ENCODE data around the gene MMS19.

Gene MMS19

DNA sequence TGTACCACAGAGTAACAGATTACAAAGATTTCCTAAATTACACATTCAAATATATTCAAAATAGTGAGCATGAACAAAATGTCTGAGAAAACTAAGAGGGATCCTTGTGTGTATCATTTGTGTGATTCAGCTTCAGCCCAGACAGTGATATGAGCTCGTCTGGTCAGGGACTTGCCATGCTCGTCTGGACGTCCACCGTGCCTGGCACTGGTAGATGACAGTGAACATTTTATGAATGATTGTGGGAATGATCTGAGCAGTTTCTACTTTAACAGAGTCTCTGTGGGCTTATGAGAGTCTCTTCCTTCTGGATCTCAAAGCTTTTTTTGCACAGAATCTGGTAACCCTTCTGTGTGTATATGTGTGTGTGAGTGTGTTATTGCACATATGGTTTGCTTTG, 40.2 kb upstream of the MMS19 start:
- no peak overlapping the region for H3K4me2 ChIP-seq (ENCODE audit: low read length)

GRCh38 chr10:97537186-97537869, 39.1 kb upstream of the MMS19 start:
- TF ChIP-seq, protein P1, sequence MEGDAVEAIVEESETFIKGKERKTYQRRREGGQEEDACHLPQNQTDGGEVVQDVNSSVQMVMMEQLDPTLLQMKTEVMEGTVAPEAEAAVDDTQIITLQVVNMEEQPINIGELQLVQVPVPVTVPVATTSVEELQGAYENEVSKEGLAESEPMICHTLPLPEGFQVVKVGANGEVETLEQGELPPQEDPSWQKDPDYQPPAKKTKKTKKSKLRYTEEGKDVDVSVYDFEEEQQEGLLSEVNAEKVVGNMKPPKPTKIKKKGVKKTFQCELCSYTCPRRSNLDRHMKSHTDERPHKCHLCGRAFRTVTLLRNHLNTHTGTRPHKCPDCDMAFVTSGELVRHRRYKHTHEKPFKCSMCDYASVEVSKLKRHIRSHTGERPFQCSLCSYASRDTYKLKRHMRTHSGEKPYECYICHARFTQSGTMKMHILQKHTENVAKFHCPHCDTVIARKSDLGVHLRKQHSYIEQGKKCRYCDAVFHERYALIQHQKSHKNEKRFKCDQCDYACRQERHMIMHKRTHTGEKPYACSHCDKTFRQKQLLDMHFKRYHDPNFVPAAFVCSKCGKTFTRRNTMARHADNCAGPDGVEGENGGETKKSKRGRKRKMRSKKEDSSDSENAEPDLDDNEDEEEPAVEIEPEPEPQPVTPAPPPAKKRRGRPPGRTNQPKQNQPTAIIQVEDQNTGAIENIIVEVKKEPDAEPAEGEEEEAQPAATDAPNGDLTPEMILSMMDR (IDR thresholded peaks at IDR 0.05; ENCODE audit: low read depth, low read length, poor library complexity, severe bottlenecking): no peak
- TF ChIP-seq EZH2phosphoT487 (IDR thresholded peaks at IDR 0.05; ENCODE audit: borderline replicate concordance, low read length): no peak
- no peaks in the 10 kb centered on the region for H3K9me3 ChIP-seq (ENCODE audit: control insufficient read depth, insufficient read depth, low read length)
- no peaks in the 10 kb centered on the region for H3K9me2 ChIP-seq (replicated peaks; ENCODE audit: control insufficient read depth, low read length)
- no peaks in the 10 kb centered on the region for H3F3A ChIP-seq (ENCODE audit: control insufficient read depth, insufficient read depth)
- H3K4me3 ChIP-seq (ENCODE audit: low read length): no peak overlapping the region
- no peaks in the 10 kb centered on the region for H3K4me1 ChIP-seq (ENCODE audit: control insufficient read depth, low read length)
- peaks cover 2% of the 10 kb centered on the region; the same call in 1 of the 2 replicates for H3K27me3 ChIP-seq (ENCODE audit: control insufficient read depth, low read length)
- 0 out of 2 replicates have a peak, but pooled peaks cover 3% of the 10 kb centered on the region for H4K20me1 ChIP-seq (ENCODE audit: control insufficient read depth, insufficient read depth, low read depth, low read length)
- no peak overlapping the region for H3K27ac ChIP-seq (ENCODE audit: low read depth, low read length)
- H3K36me3 ChIP-seq (ENCODE audit: control insufficient read depth, low read length): no peaks in the 10 kb centered on the region
- no peaks in the 10 kb centered on the region for H3K79me2 ChIP-seq (ENCODE audit: control insufficient read depth, low read length)
- H3K4me2 ChIP-seq (ENCODE audit: low read length): no peak overlapping the region

More for the DNA sequence above, 40.2 kb upstream of the MMS19 start:
- peaks cover 12% of the 10 kb centered on the region for H3K27me3 ChIP-seq (ENCODE audit: control insufficient read depth, low read length)
- H3K9me2 ChIP-seq (replicated peaks; ENCODE audit: control insufficient read depth, low read length): no peaks in the 10 kb centered on the region
- H4K20me1 ChIP-seq (ENCODE audit: control insufficient read depth, insufficient read depth, low read depth, low read length): 0 out of 2 replicates have a peak, but pooled peaks cover 3% of the 10 kb centered on the region
- no peaks in the 10 kb centered on the region for H3K36me3 ChIP-seq (ENCODE audit: control insufficient read depth, low read length)
- no peak overlapping the region for H3K4me3 ChIP-seq (ENCODE audit: low read length)
- no peak for TF ChIP-seq EZH2phosphoT487 (IDR thresholded peaks at IDR 0.05; ENCODE audit: borderline replicate concordance, low read length)
- TF ChIP-seq, protein P1 (IDR thresholded peaks at IDR 0.05; ENCODE audit: low read depth, low read length, poor library complexity, severe bottlenecking): no peak
- H3K9me3 ChIP-seq (ENCODE audit: control insufficient read depth, insufficient read depth, low read length): no peaks in the 10 kb centered on the region
- no peaks in the 10 kb centered on the region for H3F3A ChIP-seq (ENCODE audit: control insufficient read depth, insufficient read depth)
- H3K27ac ChIP-seq (ENCODE audit: low read depth, low read length): no peak overlapping the region
- no peaks in the 10 kb centered on the region for H3K4me1 ChIP-seq (ENCODE audit: control insufficient read depth, low read length)
- H3K79me2 ChIP-seq (ENCODE audit: control insufficient read depth, low read length): no peaks in the 10 kb centered on the region

DNA sequence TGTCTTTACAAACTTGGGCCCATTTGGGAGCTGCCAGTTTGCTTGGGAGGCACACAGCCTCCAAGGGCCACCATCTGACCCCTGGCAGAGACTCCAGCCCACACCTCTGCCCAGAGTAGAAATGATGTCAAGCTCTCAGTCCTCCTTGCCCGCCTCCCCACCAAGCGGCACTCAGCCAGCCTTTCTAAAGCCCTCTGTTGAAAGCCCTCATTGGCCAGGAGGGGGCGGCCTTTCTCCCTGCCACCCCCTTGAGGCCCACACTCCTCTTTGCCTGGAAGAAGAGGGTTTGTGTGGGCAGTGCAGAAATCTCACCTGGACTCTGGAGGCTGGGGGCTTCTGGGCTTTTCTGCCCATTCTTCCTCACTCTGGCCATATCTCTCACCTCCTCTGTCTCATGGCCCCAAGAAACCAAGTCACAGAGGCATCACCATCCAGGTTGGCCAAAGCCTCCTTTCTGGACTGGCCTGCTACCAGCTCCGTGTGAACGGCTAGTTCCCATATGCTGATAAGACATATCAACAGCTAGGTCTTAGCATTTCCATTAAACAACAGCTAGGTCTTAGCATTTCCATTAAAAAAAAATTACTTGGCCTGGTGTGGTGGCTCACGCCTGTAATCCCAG, 36.6 kb upstream of the MMS19 start:
- no peaks in the 10 kb centered on the region for H3F3A ChIP-seq (ENCODE audit: control insufficient read depth, insufficient read depth)
- no peaks in the 10 kb centered on the region for H3K9me3 ChIP-seq (ENCODE audit: control insufficient read depth, insufficient read depth, low read length)
- H3K27ac ChIP-seq (ENCODE audit: low read depth, low read length): no peak overlapping the region
- H3K9me2 ChIP-seq (replicated peaks; ENCODE audit: control insufficient read depth, low read length): no peaks in the 10 kb centered on the region
- H3K36me3 ChIP-seq (ENCODE audit: control insufficient read depth, low read length): no peaks in the 10 kb centered on the region
- no peak for TF ChIP-seq EZH2phosphoT487 (IDR thresholded peaks at IDR 0.05; ENCODE audit: borderline replicate concordance, low read length)
- TF ChIP-seq, protein P1 (IDR thresholded peaks at IDR 0.05; ENCODE audit: low read depth, low read length, poor library complexity, severe bottlenecking): peak; percentile 79
- H4K20me1 ChIP-seq (ENCODE audit: control insufficient read depth, insufficient read depth, low read depth, low read length): 0 out of 2 replicates have a peak, but pooled peaks cover 3% of the 10 kb centered on the region
- no peak overlapping the region for H3K4me2 ChIP-seq (ENCODE audit: low read length)
- 0 out of 2 replicates have a peak, but pooled peaks cover 2% of the 10 kb centered on the region for H3K27me3 ChIP-seq (ENCODE audit: control insufficient read depth, low read length)
- no peaks in the 10 kb centered on the region for H3K4me1 ChIP-seq (ENCODE audit: control insufficient read depth, low read length)
- no peak overlapping the region for H3K4me3 ChIP-seq (ENCODE audit: low read length)
- no peaks in the 10 kb centered on the region for H3K79me2 ChIP-seq (ENCODE audit: control insufficient read depth, low read length)
